Esophagus (tissue), 2 donors: Measurements from ENCODE around the gene SVBP. TPM values are rescaled to one million over a fixed set of nuclear protein-coding genes. Genes with fewer than 3 reads are reported as not detected.
"Not testable (repeated sequence)": the region's sequence is repeated elsewhere in the genome, so short reads cannot be mapped to it uniquely, and the experiment has no call there.

Experiments
- H3K27ac ChIP-seq, 2 donors: one replicate each; pipeline ENCODE4 v1.5.1; 2013; ENCODE audit warnings: low read depth in 2 of 2, mild to moderate bottlenecking in 2 of 2, inconsistent platforms in 1 of 2, low read length in 1 of 2, moderate library complexity in 1 of 2
- H3K27me3 ChIP-seq, 2 donors: one replicate each; pipeline ENCODE4 v1.6.1; 2013; ENCODE audit warnings: low read length in 2 of 2, control low read depth in 1 of 2, mild to moderate bottlenecking in 1 of 2; ENCODE audit not compliant: insufficient read depth in 2 of 2, control insufficient read depth in 1 of 2
- H3K36me3 ChIP-seq, 2 donors: one replicate each; pipeline ENCODE4 v1.6.1; 2013; ENCODE audit warnings: low read length in 1 of 2; ENCODE audit not compliant: control insufficient read depth in 2 of 2, insufficient read depth in 2 of 2
- H3K4me1 ChIP-seq, 2 donors: one replicate each; pipeline ENCODE4 v1.6.1; 2013; ENCODE audit warnings: low read length in 1 of 2; ENCODE audit not compliant: control insufficient read depth in 2 of 2, insufficient read depth in 2 of 2
- H3K4me3 ChIP-seq, 2 donors: one replicate each; pipeline ENCODE4 v1.5.1; 2013; ENCODE audit warnings: low read length in 2 of 2, mild to moderate bottlenecking in 2 of 2, low read depth in 1 of 2, moderate library complexity in 1 of 2
- H3K9me3 ChIP-seq, 2 donors: one replicate each; pipeline ENCODE4 v1.6.1; 2013; ENCODE audit warnings: mild to moderate bottlenecking in 2 of 2, low read depth in 1 of 2, low read length in 1 of 2, moderate library complexity in 1 of 2; ENCODE audit not compliant: control insufficient read depth in 2 of 2, insufficient read depth in 1 of 2
- WGBS, 2 donors: extraction: QIAGEN DNeasy Blood & Tissue Kit; methylation state at CpG; one replicate each; pipeline ENCODE4 v1.1.7; 2013; 5-methylcytosine and 5-hydroxymethylcytosine counted together
- polyA plus RNA-seq, 2 donors: library from polyadenylated mRNA; stranded (reverse); fragments of 200-250 nt; gene quantifications; one replicate each; pipeline ENCODE4 v1.2.3, GENCODE V29; 2013
- donor health status: healthy with polysubstance abuse.
- donor health status: Bipolar disorder and iron deficiency.

Gene SVBP
- polyA plus RNA-seq: 10 to 100 TPM; 13.3 to 16.7 TPM

- H3K27me3 ChIP-seq: no peaks in the 10 kb centered on the region
- no peaks in the 10 kb centered on the region for H3K9me3 ChIP-seq
- peak within 1 kb of the TSS; percentile 74 to 76 for H3K4me3 ChIP-seq
- 1% methylated on average over 59 to 66 of the region's 66 CpGs for WGBS, 2 donors
- H3K4me1 ChIP-seq: peaks cover 0 to 5% of the 10 kb centered on the region in 2 donors
- no peaks in the 10 kb centered on the region for H3K36me3 ChIP-seq
- H3K27ac ChIP-seq: peak within 1 kb of the TSS; percentile 98 to 99
Observed at GRCh38 chr1:42816585-42817439, at the start of gene SVBP, which contains the start of gene ERMAP. Gene SVBP (minus strand): TSS chr1:42817397. CDS start chr1:42816544, 853 bp downstream. Gene ERMAP (plus strand): TSS chr1:42817122. CDS start chr1:42830449, 13,327 bp downstream.

GRCh38 chr1:42866549-42866948 is 49.4 kb upstream of the SVBP start:
- Histone ChIP-seq H3K4me1 (no peaks in the 10 kb centered on the region), H3K27me3 (no peaks in the 10 kb centered on the region), H3K4me3 (no peak overlapping the region), H3K36me3 (no peaks in the 10 kb centered on the region), H3K9me3 (peaks cover 0 to 2% of the 10 kb centered on the region in 2 donors), H3K27ac (no peak overlapping the region)
- 86 to 87% methylated on average over 5 of the region's 5 CpGs for WGBS, 2 donors

GRCh38 chr1:42861014-42861399 is 43.8 kb upstream of the SVBP start:
- no peaks in the 10 kb centered on the region for H3K27me3 ChIP-seq
- H3K4me3 ChIP-seq: no peak overlapping the region
- H3K36me3 ChIP-seq: no peaks in the 10 kb centered on the region
- peaks cover 0 to 10% of the 10 kb centered on the region in 2 donors for H3K9me3 ChIP-seq
- no peak overlapping the region for H3K27ac ChIP-seq
- no peaks in the 10 kb centered on the region for H3K4me1 ChIP-seq

- Histone ChIP-seq H3K9me3 (peaks cover 0 to 10% of the 10 kb centered on the region in 2 donors), H3K4me3 (no peak overlapping the region), H3K27me3 (no peaks in the 10 kb centered on the region), H3K27ac (no peak overlapping the region), H3K36me3 (no peaks in the 10 kb centered on the region), H3K4me1 (no peaks in the 10 kb centered on the region)
- 70 to 90% methylated on average over 4 of the region's 4 CpGs for WGBS, 2 donors
Observed at GRCh38 chr1:42860339-42861013, 43.3 kb upstream of the SVBP start.

GRCh38 chr1:42859366-42859765 is 42.2 kb upstream of the SVBP start:
- 72 to 75% methylated on average over 5 of the region's 5 CpGs for WGBS, 2 donors

GRCh38 chr1:42856554-42856953 is 39.4 kb upstream of the SVBP start:
- not testable (repeated sequence) for H3K4me1 ChIP-seq, H3K27me3 ChIP-seq, H3K9me3 ChIP-seq, H3K4me3 ChIP-seq, H3K36me3 ChIP-seq, H3K27ac ChIP-seq
- 78 to 83% methylated on average over 3 of the region's 3 CpGs for WGBS, 2 donors

More at GRCh38 chr1:42859366-42859765, 42.2 kb upstream of the SVBP start:
- H3K9me3 ChIP-seq, H3K27me3 ChIP-seq, H3K4me1 ChIP-seq, H3K27ac ChIP-seq, H3K36me3 ChIP-seq, H3K4me3 ChIP-seq: not testable (repeated sequence)

GRCh38 chr1:42853116-42853884 is 36.1 kb upstream of the SVBP start:
- Histone ChIP-seq H3K36me3 (peaks cover 7 to 10% of the 10 kb centered on the region in 2 donors), H3K9me3 (peaks cover 0 to 11% of the 10 kb centered on the region in 2 donors), H3K27ac (no peak overlapping the region), H3K4me3 (no peak overlapping the region), H3K27me3 (no peaks in the 10 kb centered on the region), H3K4me1 (no peaks in the 10 kb centered on the region)
- 64 to 69% methylated on average over 6 of the region's 6 CpGs for WGBS, 2 donors

- Histone ChIP-seq H3K9me3 (peaks cover 0 to 11% of the 10 kb centered on the region in 2 donors), H3K4me1 (no peaks in the 10 kb centered on the region), H3K27me3 (no peaks in the 10 kb centered on the region), H3K36me3 (peaks cover 7 to 10% of the 10 kb centered on the region in 2 donors), H3K4me3 (no peak overlapping the region), H3K27ac (no peak overlapping the region)
- WGBS, 2 donors: 47 to 53% methylated on average over 2 of the region's 2 CpGs
Observed at GRCh38 chr1:42852608-42852980, 35.4 kb upstream of the SVBP start.

- Histone ChIP-seq H3K27ac (no peak overlapping the region), H3K27me3 (no peaks in the 10 kb centered on the region)
- WGBS, 2 donors: 89 to 95% methylated on average over 2 of the region's 2 CpGs
Observed at GRCh38 chr1:42851960-42852607, 34.9 kb upstream of the SVBP start.

More at GRCh38 chr1:42851960-42852607, 34.9 kb upstream of the SVBP start:
- peaks cover 0 to 3% of the 10 kb centered on the region in 2 donors for H3K4me1 ChIP-seq
- peaks cover 0 to 11% of the 10 kb centered on the region in 2 donors for H3K9me3 ChIP-seq
- H3K36me3 ChIP-seq: peaks cover 7 to 10% of the 10 kb centered on the region in 2 donors
- no peak overlapping the region for H3K4me3 ChIP-seq
